Upper lobe of left lung (tissue), 4 donors: ENCODE measurements around the gene FGF12.

Experiments
- CTCF ChIP-seq, 6 experiments: fragments of 450-650 bp in 4 of 6; fragments of 200-600 bp in 2 of 6; sonication (generic) in 2 of 6; IDR thresholded peaks; one replicate each; pipeline ENCODE4 v1.5.1; 2016 to 2019; ENCODE audit warnings: antibody characterized with exemption in 6 of 6
- EP300 ChIP-seq, 4 donors: sonication (generic); formaldehyde crosslinking; IDR thresholded peaks; one replicate each; pipeline ENCODE4 v1.5.1; 2017; ENCODE audit warnings: antibody characterized with exemption in 4 of 4, control low read depth in 2 of 4
- POLR2A ChIP-seq, 4 donors: fragments of 450-650 bp; IDR thresholded peaks; one replicate each; pipeline ENCODE4 v1.5.1; 2016 to 2017; ENCODE audit warnings: antibody characterized with exemption in 4 of 4, mild to moderate bottlenecking in 2 of 4
- POLR2AphosphoS5 ChIP-seq, 2 donors: sonication (generic); formaldehyde crosslinking; IDR thresholded peaks; one replicate each; pipeline ENCODE4 v1.5.1; 2017; ENCODE audit warnings: antibody characterized with exemption in 2 of 2

- TF ChIP-seq CTCF (IDR thresholded peaks at IDR 0.05) (no peak), POLR2AphosphoS5 (IDR thresholded peaks at IDR 0.05) (no peak), EP300 (IDR thresholded peaks at IDR 0.05) (no peak), POLR2A (IDR thresholded peaks at IDR 0.05) (no peak)
Observed at GRCh38 chr3:192545333-192545732, 182.0 kb downstream of the FGF12 start.
